SK-N-MC (cell line): ENCODE measurements around the gene S100A7.

Experiments used
- EZH2 ChIP-seq: fragments of 200-600 bp; sonication (generic); IDR thresholded peaks from one replicate; pipeline ENCODE4 v1.6.1; 2017; ENCODE audit warnings: antibody characterized with exemption
- POLR2AphosphoS5 ChIP-seq: IDR thresholded peaks from 2 replicates; pipeline ENCODE4 v1.6.1; 2012; ENCODE audit warnings: mild to moderate bottlenecking, low read depth, low read length, borderline replicate concordance

DNA sequence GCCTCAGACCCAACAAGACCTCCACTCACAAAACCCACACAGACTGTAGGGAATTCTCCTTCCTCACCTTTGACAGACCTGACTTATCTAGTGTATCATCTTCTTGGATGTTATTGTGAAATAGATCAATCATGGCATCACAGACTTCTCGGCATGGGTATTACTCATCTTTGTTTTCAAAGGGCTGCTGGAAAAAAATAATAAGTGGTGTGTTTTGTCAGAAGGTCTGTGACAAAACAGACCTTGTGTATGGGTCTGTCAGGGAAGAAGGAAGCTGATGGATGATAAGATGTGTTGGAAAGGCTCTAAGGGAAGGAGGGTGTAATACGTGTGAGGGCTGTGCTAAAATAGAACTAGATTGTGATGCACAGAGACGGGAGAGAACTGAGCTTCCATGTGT lies 13.9 kb upstream of the S100A7 start:
- no peak for TF ChIP-seq POLR2AphosphoS5
- no peak for TF ChIP-seq EZH2
